ENCODE data around the gene PRAMEF12. TPM values are rescaled to one million over a fixed set of nuclear protein-coding genes. Genes with fewer than 3 reads are reported as not detected.

The PRAMEF12 gene
- total and polyA plus RNA-seq, 12 donors = not detected

DNA sequence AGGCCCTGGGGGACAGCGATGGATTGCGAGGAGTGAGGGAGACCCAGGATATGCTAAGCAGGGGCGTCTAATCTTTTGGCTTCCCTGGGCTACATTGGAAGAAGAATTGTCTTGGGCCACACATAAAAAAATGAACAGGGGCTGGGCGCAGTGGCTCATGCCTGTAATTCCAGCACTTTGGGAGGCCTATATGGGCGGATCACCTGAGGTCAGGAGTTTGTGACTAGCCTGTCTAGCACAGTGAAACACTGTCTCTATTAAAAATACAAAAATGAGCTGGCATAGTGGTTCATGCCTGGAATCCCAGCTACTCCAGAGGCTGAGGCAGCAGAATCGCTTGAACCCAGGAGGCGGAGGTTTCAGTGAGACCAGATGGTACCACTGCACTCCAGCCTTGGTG, 10.8 kb upstream of the PRAMEF12 start:
- 66 to 79% (median 73%) methylated on average over 6 to 7 of the region's 7 CpGs for WGBS, 4 donors
- no peak for DNase-seq
- H3K27ac ChIP-seq = no peak overlapping the region
- TF ChIP-seq, protein P1, sequence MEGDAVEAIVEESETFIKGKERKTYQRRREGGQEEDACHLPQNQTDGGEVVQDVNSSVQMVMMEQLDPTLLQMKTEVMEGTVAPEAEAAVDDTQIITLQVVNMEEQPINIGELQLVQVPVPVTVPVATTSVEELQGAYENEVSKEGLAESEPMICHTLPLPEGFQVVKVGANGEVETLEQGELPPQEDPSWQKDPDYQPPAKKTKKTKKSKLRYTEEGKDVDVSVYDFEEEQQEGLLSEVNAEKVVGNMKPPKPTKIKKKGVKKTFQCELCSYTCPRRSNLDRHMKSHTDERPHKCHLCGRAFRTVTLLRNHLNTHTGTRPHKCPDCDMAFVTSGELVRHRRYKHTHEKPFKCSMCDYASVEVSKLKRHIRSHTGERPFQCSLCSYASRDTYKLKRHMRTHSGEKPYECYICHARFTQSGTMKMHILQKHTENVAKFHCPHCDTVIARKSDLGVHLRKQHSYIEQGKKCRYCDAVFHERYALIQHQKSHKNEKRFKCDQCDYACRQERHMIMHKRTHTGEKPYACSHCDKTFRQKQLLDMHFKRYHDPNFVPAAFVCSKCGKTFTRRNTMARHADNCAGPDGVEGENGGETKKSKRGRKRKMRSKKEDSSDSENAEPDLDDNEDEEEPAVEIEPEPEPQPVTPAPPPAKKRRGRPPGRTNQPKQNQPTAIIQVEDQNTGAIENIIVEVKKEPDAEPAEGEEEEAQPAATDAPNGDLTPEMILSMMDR (IDR thresholded peaks at IDR 0.05) = no peak
- no peak for TF ChIP-seq POLR2A (IDR thresholded peaks at IDR 0.05)
- peaks cover 6% of the 10 kb centered on the region for H3K27me3 ChIP-seq
- no peak overlapping the region for H3K4me3 ChIP-seq
- no peaks in the 10 kb centered on the region for H3K36me3 ChIP-seq (replicated peaks in 1 of 2)
- intact Hi-C loops (cut with DNase I) = no loop called here
- no peaks in the 10 kb centered on the region for H3K9me3 ChIP-seq (replicated peaks in 1 of 3)
- no peaks in the 10 kb centered on the region for H3K4me1 ChIP-seq (replicated peaks in 1 of 2)

DNA sequence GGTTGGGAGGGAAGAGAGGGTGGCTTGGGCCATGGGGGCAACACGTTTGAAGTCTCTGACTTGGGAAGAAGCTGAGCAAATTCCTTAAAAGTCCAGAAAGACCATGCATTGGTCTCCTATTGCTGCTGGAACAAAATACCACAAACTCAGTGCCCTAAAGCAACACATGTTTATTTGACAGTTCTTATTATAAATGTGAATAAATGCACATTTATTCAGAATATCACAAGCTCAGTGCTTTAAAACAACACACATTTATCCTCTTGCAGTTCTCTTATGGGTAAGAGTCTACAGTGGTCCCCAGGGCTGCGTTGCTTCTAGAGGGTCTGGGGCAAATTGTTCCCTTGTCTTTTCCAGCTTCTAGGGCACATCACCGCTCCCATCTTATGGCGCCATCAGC, 10.1 kb upstream of the PRAMEF12 start:
- H3K4me1 ChIP-seq (replicated peaks in 1 of 2) = no peaks in the 10 kb centered on the region
- TF ChIP-seq POLR2A (IDR thresholded peaks at IDR 0.05) = no peak
- TF ChIP-seq, protein P1 (IDR thresholded peaks at IDR 0.05) = no peak
- 66 to 71% (median 68%) methylated on average over 4 of the region's 4 CpGs for WGBS, 4 donors
- DNase-seq = no peak
- H3K4me3 ChIP-seq = no peak overlapping the region
- H3K27me3 ChIP-seq = peaks cover 6% of the 10 kb centered on the region
- H3K27ac ChIP-seq = no peak overlapping the region
- intact Hi-C loops (cut with DNase I) = no loop called here
- no peaks in the 10 kb centered on the region for H3K36me3 ChIP-seq (replicated peaks in 1 of 2)
- H3K9me3 ChIP-seq (replicated peaks in 1 of 3) = no peaks in the 10 kb centered on the region

DNA sequence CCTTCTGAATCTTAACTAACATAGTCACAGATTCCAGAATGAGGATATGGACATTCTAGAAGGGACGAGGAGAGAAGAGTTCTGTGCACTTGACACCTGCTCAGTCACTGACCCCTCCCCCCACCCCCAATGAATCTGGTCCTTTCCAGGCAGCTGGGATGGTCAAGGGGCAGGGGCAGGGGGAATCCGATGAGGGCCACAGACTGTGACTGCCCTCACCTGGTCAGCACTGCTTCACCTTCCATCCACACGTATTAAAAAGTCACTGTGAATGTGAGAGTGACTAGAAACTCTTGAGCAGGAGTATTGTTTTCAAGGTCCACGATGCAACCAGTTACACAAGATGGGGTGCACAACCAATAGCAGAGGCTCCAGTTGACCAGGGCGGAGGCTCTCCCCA, 9.5 kb upstream of the PRAMEF12 start:
- TF ChIP-seq, protein P1 (IDR thresholded peaks at IDR 0.05) = no peak
- no peak for TF ChIP-seq POLR2A (IDR thresholded peaks at IDR 0.05)
- no peaks in the 10 kb centered on the region for H3K4me1 ChIP-seq (replicated peaks in 1 of 2)
- DNase-seq = no peak
- no peaks in the 10 kb centered on the region for H3K9me3 ChIP-seq (replicated peaks in 1 of 3)
- intact Hi-C loops (cut with DNase I) = no loop called here
- no peak overlapping the region for H3K27ac ChIP-seq
- H3K4me3 ChIP-seq = no peak overlapping the region
- no peaks in the 10 kb centered on the region for H3K36me3 ChIP-seq (replicated peaks in 1 of 2)
- WGBS, 4 donors = 53 to 63% (median 57%) methylated on average over 5 of the region's 5 CpGs
- H3K27me3 ChIP-seq = peaks cover 6% of the 10 kb centered on the region

- WGBS, 4 donors = 0 to 80% (median 65%) methylated on average over 1 to 2 of the region's 2 CpGs
- H3K36me3 ChIP-seq (replicated peaks in 1 of 2) = no peaks in the 10 kb centered on the region
- intact Hi-C loops (cut with DNase I) = no loop called here
- no peak overlapping the region for H3K4me3 ChIP-seq
- H3K4me1 ChIP-seq (replicated peaks in 1 of 2) = no peaks in the 10 kb centered on the region
- no peaks in the 10 kb centered on the region for H3K27me3 ChIP-seq
- no peak overlapping the region for H3K27ac ChIP-seq
- no peak for TF ChIP-seq POLR2A (IDR thresholded peaks at IDR 0.05)
- TF ChIP-seq, protein P1 (IDR thresholded peaks at IDR 0.05) = no peak
- DNase-seq = no peak
- H3K9me3 ChIP-seq (replicated peaks in 1 of 3) = no peaks in the 10 kb centered on the region
These were observed 4.5 kb upstream of the PRAMEF12 start for GRCh38 chr1:12769031-12769430.
